NCI-H345 (cell line): ENCODE data around the gene AXL.
"Not testable (repeated sequence)": the region's sequence is repeated elsewhere in the genome, so short reads cannot be mapped to it uniquely, and the experiment has no call there.

Experiments
- DNase-seq: peaks from one replicate; lab custom pipeline; 2025; lab: John Stamatoyannopoulos, UW

Gene AXL

DNA sequence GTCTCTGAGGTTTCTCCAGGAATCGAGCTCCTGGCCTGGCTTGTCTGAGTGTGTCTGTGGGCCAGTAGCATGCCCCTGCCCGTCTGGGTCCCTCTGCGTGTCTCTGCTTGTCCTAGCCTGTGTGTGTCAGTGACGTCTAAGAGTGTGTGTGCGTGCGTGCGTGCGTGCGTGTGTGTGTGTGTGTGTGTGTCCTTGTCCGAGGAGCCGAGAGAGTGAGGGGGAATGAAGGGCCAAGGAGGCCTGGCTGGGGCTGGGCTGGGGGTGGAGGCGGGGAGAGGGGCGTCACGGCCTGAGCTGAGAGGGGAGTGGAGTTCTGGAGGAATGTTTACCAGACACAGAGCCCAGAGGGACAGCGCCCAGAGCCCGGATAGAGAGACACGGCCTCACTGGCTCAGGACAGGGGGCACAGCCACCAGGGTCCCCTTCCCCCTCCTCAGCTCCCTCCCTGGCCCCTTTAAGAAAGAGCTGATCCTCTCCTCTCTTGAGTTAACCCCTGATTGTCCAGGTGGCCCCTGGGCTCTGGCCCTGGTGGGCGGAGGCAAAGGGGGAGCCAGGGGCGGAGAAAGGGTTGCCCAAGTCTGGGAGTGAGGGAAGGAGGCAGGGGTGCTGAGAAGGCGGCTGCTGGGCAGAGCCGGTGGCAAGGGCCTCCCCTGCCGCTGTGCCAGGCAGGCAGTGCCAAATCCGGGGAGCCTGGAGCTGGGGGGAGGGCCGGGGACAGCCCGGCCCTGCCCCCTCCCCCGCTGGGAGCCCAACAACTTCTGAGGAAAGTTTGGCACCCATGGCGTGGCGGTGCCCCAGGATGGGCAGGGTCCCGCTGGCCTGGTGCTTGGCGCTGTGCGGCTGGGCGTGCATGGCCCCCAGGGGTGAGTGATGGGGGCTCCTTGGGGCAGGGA, at the start of gene AXL:
AXL (plus strand) TSS at position 609 of the 893 bp plus-strand sequence; CDS start at position 779, 170 bp downstream.
- DNase-seq, result no peak

DNA sequence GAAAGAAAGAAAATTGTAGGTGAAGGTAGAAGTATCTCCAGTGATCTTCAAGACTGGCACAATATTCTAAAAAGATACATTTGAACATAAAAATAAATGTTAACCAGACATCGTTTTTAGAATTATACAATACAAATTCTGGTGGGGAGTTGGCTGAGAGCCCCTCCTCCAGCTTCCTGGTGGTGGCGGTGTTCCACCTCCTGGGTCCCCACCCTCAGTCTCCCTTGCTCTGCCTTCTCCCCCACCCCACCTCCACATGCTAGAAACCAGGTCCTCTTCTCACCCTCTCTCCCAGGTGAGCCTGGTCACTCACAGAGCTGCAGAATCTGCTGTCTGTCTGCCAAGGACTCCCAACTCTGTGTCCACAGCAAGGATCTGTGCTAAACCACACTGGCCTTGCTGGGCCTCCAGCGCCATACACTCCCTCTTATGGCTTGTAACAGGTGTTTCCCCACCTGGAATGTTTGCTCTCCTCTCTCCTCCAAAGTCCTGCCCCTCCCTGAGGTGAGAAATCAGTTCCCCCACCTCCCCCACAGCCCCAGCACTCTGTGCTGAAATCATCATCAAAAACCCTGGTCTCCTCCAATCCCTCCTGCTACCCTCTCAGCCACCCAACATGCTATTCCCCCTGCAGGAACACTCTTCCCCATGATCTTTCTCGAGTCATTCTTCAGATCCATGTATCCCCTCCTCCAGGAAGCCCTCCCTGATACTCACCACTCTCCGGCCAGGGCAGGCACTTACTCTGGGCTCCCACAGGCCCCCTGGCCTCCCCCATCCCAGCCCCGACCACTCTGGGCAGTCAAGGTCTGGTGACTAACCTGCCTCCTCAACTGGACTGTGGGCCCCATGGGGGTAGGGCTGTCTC, 46.5 kb upstream of the AXL start:
- no peak for DNase-seq

DNA sequence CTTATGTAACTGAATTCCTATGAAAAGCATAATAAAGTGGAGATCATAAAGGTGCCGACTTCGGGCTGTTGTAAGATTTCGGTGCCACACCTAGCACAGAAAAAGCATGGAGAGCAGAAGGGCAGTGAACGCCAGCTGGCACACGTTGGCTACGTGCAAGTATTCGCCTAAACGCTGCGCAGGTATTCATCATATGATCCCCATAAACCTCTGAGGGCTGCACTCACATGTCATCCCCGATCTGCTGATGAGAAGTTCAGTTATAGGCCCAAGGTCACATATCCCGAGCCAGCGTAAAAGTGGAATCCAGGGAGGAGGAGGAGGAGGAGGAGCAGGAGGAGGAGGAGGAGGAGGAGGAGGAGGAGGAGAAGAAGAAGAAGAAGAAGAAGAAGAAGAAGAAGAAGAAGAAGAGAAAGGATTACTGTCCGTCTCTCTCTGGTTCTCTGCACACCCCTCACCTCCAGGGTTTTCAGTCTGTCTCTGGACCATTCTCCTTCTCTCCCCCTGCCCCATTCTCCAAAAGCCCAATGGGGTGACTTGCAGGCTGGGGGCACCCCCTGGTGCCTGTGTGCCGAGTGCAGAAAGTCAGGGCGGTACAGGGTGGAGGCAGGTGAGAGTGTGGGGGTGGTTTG, 44.6 kb upstream of the AXL start:
- no peak for DNase-seq

DNA sequence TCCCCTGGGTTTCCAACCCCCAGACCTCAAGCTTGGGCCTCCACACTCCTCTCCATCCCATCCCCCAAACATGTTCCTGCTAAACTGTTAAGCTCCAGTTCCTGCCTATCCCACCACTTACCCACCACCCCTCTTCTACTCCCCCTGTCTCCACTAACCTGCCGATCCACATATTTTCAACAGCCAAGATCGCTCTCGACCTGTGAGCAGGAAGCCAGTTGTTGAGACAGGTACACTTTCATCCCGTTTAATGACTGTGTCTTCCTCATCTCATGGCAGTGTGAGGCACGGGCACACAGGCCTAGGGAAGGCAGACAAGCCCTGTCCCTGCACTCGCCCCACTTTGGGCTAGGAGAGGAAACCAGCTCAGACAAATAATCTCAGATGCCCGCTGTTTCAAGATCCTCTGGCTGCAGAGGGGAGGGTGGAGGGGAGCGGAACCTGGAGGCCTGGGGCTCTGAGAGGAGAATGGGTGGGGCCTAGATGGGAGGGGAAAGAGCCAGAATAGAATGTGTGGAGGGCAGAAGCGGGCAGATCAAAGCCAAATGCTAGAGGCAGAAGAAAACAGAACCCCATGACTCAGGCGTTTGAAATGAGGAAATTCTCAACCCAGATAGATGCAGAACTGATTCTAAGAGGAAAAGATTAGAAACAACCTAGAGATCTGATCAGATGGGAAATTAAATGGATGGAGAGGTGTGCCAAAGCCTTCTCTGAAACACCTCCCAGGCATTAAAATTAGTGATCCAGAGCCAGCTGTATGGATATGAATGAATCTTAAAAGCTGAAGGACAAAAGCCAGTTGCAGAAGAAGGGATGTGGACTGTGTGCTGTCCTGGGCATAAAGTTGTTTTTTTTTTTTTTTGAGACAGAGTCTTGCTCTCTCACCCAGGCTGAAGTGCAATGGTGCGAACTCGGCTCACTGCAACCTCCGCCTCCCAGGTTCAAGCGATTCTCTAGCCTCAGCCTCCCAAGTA, 42.9 kb upstream of the AXL start:
- no peak for DNase-seq

DNA sequence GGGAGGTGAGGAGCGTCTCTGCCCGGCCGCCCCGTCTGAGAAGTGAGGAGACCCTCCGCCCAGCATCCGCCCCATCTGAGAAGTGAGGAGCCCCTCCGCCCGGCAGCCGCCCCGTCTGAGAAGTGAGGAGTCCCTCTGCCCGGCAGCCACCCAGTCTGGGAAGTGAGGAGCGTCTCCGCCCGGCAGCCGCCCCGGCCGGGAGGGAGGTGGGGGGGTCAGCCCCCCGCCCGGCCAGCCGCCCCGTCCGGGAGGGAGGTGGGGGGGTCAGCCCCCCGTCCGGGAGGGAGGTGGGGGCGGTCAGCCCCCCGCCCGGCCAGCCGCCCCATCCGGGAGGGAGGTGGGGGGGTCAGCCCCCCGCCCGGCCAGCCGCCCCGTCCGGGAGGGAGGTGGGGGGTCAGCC, 38.9 kb upstream of the AXL start:
- not testable (repeated sequence) for DNase-seq

DNA sequence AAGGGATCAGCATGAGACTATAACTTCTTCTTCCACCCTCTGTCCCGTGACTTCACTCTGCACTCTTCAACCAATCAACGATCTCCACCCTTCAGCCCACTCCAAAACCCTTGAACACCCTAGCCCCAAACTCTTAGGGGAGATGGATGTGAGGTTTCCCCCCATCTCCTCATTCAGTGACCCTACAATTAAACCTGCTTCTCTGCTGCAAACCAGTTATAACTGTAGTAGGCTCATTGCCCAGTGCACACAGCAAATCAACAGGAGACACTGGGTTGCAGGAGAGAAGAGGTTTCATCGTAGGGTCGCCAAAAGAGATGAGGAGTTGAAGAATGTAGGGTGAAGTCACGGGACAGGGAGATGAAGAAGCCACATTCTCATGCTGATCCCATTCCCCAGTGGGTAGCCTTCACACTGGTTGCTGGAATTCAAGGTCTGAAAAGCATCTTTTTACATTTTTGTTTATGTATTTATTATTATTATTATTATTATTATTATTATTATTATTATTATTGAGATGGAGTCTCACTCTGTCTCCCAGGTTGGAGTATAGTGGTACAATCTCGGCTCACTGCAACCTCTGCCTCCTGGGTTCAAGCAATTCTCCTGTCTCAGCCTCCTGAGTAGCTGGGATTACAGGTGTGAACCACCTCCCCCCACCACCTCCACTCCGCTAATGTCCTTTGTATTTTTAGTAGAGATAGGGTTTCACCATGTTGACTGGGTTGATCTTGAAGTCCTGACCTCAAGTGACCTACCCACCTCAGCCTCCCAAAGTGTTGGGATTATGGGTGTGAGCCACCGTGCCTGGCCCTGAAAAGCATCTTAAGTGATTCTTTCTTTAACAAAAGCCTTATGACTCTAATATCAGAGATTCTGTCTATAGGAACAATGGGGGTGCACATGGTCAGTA, 31.8 kb upstream of the AXL start:
- no peak for DNase-seq

DNA sequence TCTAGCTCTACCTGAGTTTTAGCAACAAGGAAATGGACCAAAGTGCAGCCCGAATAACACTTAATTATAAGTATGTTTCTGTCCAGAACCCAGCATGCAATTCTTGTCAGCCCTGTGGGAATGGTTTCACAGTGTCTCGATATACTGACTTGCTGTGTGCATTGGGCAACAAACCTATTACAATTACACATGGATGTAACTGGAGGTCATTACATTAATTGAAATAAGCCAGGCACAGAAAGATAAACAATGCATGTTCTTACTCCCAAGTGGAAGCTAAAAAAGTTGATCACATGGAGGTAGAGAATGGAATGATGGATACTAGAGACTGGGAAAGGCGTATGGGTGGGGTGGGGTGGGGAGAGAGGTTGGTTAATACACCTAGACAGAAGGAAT, 31.1 kb upstream of the AXL start:
- DNase-seq, result no peak

DNA sequence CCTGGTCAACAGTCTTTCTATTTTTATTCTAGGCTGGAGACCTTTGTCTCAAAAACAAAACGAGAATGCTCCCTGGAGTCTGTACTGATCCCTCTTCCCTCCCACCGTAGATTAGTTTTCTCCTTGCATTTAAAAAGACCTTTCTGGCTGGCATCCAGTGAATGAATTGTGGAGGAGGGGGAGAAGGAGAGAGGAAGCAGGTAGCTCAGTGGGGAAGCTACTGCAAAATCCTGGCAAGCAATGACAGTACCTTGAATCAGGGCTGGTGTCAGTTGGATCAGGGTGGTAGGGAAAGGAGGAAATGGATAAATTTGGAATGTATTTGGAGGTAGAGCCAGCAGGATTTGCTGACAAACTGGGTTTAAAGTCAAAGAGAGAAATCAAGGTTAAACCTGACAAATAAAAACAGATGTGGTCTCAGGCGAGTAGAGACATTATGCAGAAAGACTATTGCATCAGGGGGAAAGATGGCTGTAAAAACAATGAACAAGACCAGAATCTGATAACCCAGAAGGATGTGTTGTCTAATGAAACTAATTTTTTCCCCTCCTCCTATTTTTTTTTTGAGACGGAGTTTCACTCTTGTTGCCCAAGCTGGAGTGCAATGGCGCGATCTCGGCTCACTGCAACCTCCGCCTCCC, 29.5 kb upstream of the AXL start:
- DNase-seq, result no peak

DNA sequence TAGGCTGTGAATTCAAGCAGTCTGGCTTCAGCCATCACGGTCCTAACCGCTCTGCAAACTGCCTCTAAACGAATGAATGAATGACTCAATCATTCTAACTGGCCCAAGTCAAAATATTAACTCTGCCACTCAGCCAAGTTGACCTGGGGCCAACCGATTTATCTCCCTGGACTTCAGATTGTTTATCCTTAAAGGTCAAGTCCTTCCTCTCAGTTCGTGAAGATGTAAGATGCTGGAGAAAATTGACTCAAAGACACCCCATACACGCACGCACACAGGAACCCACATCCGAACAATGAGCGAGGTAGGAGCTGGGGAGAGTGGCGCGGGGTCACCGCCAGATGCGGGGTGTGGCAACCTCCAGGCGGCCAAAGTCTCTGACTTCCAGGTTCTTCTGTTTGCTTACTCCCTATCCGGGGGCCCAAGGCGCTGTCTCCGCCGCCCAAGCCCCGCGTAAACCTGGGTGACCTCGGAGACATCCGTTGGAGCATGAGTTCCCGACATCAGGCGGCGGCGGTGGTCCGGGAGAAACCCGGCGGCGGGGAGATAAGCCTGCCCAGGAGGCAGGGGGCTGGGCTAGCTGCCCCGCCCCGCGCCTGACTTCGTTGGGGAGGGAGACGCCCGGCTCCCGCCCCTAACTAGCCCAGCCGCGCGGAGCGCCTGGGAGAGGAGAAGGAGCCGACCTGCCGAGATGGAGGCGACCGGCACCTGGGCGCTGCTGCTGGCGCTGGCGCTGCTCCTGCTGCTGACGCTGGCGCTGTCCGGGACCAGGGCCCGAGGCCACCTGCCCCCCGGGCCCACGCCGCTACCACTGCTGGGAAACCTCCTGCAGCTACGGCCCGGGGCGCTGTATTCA, 26.2 kb upstream of the AXL start, which contains the start of gene CYP2S1:
CYP2S1 (plus strand) TSS at position 646 of the 856 bp plus-strand sequence; CDS start at position 692, 46 bp downstream.
- no peak for DNase-seq

DNA sequence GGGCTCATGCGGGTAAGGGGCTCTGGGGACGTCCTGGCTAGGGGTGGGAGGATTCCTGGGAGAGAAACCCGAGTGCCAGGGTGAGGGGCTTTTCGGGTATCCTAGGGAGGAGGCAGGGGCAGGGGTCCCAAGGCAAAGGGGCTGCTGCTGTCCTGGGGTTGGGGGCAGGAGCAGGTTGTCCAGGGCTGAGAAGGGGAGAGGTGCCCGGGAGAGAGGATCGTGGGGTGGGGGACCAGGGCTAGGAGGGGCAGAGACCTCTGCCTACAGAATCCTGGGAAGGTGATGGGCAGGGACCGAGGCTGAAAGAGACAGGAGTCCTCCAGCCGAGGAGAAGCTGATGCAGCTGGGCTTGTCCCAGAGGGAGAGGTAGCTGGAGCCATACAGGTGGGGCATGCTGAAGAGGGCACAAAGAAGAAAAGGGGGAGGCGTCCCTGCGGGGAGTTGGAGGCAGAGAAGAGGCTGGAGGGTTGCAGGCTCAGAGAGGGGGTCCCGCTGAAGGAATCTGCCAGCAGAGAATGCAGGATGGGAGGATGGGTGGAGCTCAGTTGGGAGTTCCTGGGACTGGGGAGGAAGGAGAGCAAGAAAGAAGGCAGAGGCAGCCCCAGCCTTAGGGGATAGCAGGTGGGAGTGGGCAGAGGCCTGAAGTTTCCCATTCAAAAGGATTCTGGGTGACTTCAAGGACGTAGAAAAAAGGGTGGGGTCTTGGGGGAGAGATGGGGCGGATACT, 25.4 kb upstream of the AXL start:
- DNase-seq, result no peak

DNA sequence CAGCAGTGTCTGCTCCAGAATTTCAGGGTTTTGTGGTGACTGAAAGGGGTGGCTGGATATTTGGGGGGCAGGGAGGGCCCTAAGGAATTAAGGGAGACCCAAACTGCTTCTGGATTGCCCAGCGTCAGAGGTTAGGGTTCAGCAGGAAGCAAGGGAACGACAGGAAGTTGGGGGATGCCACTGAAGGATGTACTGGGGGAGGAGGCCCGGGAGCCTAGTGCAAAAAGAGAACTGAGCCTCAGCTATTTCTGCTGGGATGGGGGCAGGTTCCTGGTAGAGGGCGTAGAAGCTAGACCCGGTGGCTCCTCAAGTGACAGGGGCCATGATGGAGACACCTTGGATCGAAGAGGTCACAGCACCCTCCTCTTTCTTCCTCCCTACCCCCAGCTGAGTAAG, 24.9 kb upstream of the AXL start:
- DNase-seq, result no peak

DNA sequence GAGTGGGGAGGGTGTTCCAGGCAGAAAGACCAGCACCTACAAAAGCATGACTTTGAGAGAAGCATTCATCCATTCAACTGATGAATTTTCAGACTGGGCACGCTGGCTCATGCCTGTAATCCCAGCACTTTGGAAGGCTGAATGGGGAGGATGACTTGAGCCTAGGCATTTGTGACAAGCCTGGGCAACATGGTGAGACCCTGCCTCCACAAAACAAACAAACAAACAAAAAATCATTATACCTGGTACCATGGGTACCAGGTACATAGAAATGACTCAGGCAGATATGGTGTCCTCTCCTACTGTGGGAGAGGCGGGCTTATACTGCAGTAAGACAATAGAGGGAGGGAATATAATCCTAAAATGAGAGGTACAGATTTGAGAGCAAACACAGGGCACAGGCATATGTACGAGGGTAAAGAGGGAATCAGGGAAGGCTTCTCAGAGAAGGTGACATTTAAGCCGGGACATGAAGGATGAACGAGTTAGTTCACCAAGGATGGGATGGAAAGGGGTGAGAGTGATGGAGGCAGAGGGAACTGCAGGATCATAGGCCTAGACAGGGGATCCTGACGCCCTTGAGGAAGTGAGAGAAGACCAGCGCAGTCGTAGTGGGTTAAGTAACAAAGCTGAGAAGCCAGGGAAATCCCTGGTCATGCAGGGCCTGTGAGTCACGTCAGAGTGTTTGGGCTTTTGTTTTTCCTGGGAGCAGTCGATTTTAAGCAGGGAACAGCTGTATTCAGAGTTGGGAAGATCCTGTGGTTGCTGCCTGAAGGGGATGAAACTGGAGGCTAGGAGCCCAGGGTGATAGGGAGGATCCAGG, 23.1 kb upstream of the AXL start:
- DNase-seq, result no peak

DNA sequence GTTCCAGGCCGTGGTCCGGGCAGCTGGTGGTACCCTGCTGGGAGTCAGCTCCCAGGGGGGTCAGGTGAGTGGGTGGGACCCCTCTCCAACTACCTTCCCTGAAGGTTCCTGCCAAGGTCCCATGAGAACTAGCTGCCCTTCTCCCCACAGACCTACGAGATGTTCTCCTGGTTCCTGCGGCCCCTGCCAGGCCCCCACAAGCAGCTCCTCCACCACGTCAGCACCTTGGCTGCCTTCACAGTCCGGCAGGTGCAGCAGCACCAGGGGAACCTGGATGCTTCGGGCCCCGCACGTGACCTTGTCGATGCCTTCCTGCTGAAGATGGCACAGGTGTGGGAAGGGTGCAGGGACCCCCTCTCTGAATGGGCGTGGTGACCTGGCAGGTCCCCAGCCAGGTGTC, 20.5 kb upstream of the AXL start:
- DNase-seq, result no peak

DNA sequence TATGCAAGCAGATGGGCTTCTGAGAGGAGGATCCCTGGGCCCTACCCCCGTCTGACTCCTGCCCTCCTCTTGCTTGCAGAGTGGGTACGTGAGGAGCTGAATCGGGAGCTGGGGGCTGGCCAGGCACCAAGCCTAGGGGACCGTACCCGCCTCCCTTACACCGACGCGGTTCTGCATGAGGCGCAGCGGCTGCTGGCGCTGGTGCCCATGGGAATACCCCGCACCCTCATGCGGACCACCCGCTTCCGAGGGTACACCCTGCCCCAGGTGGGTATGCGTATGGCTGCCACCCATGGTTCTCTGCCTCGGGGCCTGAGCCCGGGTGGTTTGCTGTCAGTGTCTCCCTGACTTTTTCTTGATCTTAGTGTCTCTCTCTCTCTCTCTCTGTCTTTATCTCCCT, 15.7 kb upstream of the AXL start:
- DNase-seq, result no peak

DNA sequence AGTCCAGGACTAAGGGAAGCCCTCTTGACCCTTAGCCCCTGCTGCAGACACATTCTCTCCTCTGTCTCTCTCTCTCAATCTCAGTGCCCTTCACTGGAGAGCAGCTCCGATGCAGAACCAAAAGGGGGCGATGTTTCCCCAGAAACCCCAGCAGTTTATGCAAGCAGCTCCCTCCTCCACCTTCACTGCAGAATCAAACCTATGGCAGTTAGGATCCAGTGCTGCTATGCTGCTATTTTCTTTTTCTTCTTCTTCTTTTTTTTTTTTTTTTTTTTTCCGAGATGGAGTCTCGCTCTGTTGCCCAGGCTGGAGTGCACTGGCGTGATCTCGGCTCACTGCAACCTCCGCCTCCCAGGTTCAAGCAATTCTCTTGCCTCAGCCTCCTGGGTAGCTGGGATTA, 14.7 kb upstream of the AXL start:
- peak; percentile 44 for DNase-seq

DNA sequence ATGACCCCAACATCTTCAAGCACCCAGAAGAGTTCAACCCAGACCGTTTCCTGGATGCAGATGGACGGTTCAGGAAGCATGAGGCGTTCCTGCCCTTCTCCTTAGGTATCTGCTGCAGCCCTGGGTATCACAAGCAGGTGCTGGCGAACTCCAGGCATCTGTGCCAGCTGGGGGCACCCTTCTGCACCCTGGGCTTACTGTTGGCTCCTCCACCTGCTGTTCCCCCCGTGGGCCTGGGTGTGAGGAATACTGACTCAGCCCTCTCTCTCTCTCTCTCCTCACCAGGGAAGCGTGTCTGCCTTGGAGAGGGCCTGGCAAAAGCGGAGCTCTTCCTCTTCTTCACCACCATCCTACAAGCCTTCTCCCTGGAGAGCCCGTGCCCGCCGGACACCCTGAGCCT, 13.0 kb upstream of the AXL start:
- no peak for DNase-seq

DNA sequence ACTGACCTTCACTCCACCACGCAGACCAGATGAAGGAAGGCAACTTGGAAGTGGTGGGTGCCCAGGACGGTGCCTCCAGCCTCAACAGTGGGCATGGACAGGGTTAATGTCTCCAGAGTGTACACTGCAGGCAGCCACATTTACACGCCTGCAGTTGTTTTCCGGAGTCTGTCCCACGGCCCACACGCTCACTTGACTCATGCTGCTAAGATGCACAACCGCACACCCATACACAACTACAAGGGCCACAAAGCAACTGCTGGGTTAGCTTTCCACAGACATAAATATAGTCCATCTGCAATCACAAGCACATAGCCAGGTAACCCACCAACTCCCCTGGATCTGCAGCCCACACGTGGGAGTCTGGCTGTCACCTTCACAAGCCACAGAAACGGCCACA, 12.6 kb upstream of the AXL start:
- DNase-seq, result no peak
